ENCODE data around the gene FAT1.

- TF ChIP-seq CTCF (IDR thresholded peaks at IDR 0.05; ENCODE audit: low read depth, low read length, poor library complexity, severe bottlenecking) = no peak
- no peak for TF ChIP-seq EZH2phosphoT487 (IDR thresholded peaks at IDR 0.05; ENCODE audit: borderline replicate concordance, low read length)
Observed at GRCh38 chr4:186723292-186724057, at the start of gene FAT1.

Data from DOHH2 (cell line).